Endodermal cell (in vitro differentiated cells): ENCODE results near the gene B4GALT5. TPM values are rescaled to one million over a fixed set of nuclear protein-coding genes. Genes with fewer than 3 reads are reported as not detected.
"Not testable (repeated sequence)": the region's sequence is repeated elsewhere in the genome, so short reads cannot be mapped to it uniquely, and the experiment has no call there.

Source experiments
- DNase-seq: peaks from one replicate; pipeline ENCODE4 v3.0.0-alpha.2; 2017
- H3K27ac ChIP-seq: 2 replicates; pipeline ENCODE4 v1.5.1; 2013; ENCODE audit warnings: mild to moderate bottlenecking, low read depth, low read length, moderate library complexity
- H3K27me3 ChIP-seq: 2 replicates; pipeline ENCODE4 v1.6.1; 2013; ENCODE audit warnings: mild to moderate bottlenecking, low read length, moderate library complexity; ENCODE audit not compliant: insufficient read depth, control insufficient read depth, poor library complexity, severe bottlenecking
- H3K36me3 ChIP-seq: 2 replicates; pipeline ENCODE4 v1.7.0; 2013; ENCODE audit warnings: mild to moderate bottlenecking, low read length, moderate library complexity; ENCODE audit not compliant: control insufficient read depth, insufficient read depth
- H3K4me1 ChIP-seq: one replicate; pipeline ENCODE4 v1.7.0; 2013; ENCODE audit warnings: low read length; ENCODE audit not compliant: control insufficient read depth, insufficient read depth
- H3K4me3 ChIP-seq: 2 replicates; pipeline ENCODE4 v1.5.1; 2013; ENCODE audit warnings: mild to moderate bottlenecking, low read length, moderate library complexity
- H3K9ac ChIP-seq: 2 replicates; pipeline ENCODE4 v1.6.1; 2013; ENCODE audit warnings: mild to moderate bottlenecking, low read length, moderate library complexity; ENCODE audit not compliant: poor library complexity, severe bottlenecking; ENCODE audit errors: extremely low read depth
- H3K9me3 ChIP-seq: 2 replicates; pipeline ENCODE4 v1.6.1; 2013; ENCODE audit warnings: mild to moderate bottlenecking, low read length, moderate library complexity; ENCODE audit not compliant: control insufficient read depth
- H3K27ac Mint-ChIP-seq: 2 replicates; pipeline ENCODE4 v1.8.0; 2020; ENCODE audit warnings: mixed read lengths
- H3K27me3 Mint-ChIP-seq: 2 replicates; pipeline ENCODE4 v1.8.0; 2021; ENCODE audit warnings: mild to moderate bottlenecking, mixed read lengths; ENCODE audit not compliant: insufficient read depth
- H3K36me3 Mint-ChIP-seq: 2 replicates; pipeline ENCODE4 v1.8.0; 2020; ENCODE audit warnings: low read depth, mixed read lengths
- H3K4me1 Mint-ChIP-seq: 2 replicates; pipeline ENCODE4 v1.8.0; 2020; ENCODE audit warnings: mixed read lengths
- H3K4me3 Mint-ChIP-seq: 2 replicates; pipeline ENCODE4 v1.8.0; 2020; ENCODE audit warnings: mild to moderate bottlenecking, moderate library complexity, mixed read lengths
- H3K9me3 Mint-ChIP-seq: 2 replicates; pipeline ENCODE4 v1.8.0; 2020; ENCODE audit warnings: mild to moderate bottlenecking, mixed read lengths
- CTCF ChIP-seq: fragments of 200-600 bp; sonication (generic); conservative IDR thresholded peaks from 2 replicates; pipeline ENCODE4 v1.5.0; 2021; ENCODE audit warnings: antibody characterized with exemption, mild to moderate bottlenecking
- WGBS, 2 experiments: methylation state at CpG; one replicate each; pipeline versions ENCODE4 v1.1.5 to v1.1.7; 2013; ENCODE audit warnings: missing lambda C conversion rate in 2 of 2, mixed read lengths in 1 of 2; ENCODE audit not compliant: insufficient coverage in 1 of 2, insufficient read length in 1 of 2; 5-methylcytosine and 5-hydroxymethylcytosine counted together
- total RNA-seq, 2 donors: library from RNA; stranded (reverse); fragmentation: NEBNext Ultra II Directional in 1 of 2; extraction: Animal tissue kit (Norgen Biotek cat#: 25700) in 1 of 2; gene quantifications; 2 replicates in 1 of 2; 3 replicates in 1 of 2; pipeline ENCODE4 v1.2.1, GENCODE V29; 2021

The B4GALT5 gene
- total RNA-seq, 2 donors from 2014 or later, result 57.0 to 58.8 TPM

GRCh38 chr20:49706630-49707091 lies 7.0 kb downstream of the B4GALT5 start:
- Mint-ChIP-seq H3K9me3 (no peaks in the 10 kb centered on the region), H3K4me3 (no peak overlapping the region), H3K4me1 (peaks cover 40% of the 10 kb centered on the region), H3K27me3 (no peaks in the 10 kb centered on the region), H3K27ac (no peak overlapping the region), H3K36me3 (peaks cover 8% of the 10 kb centered on the region)
- Histone ChIP-seq H3K9me3 (no peaks in the 10 kb centered on the region), H3K4me3 (no peak overlapping the region), H3K27me3 (no peaks in the 10 kb centered on the region), H3K9ac (no peak overlapping the region), H3K36me3 (peaks cover 3% of the 10 kb centered on the region), H3K27ac (peak overlapping the region; percentile 71), H3K4me1 (peaks cover 8% of the 10 kb centered on the region)
- no peak for TF ChIP-seq CTCF
- 78 to 87% methylated on average over 3 to 5 of the region's 5 CpGs for WGBS, 2 experiments
- no peak for DNase-seq

DNA sequence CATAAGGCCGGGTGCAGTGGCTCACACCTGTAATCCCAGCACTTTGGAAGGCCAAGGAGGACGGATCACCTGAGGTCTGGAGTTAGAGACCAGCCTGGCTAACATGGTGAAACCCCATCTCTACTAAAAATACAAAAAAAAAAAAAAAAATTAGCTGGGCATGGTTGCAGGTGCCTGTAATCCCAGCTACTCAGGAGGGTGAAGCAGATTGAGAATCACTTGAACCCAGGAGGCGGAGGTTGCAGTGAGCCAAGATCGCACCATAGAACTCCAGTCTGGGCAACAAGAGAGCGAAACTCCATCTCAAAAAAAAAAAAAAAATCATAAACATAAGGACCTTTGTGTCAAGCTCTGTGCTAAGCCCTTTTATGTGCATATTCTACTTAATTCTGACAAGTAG lies 7.8 kb downstream of the B4GALT5 start:
- not testable (repeated sequence) for H3K9me3 Mint-ChIP-seq, H3K4me3 Mint-ChIP-seq, H3K27me3 ChIP-seq, H3K27ac Mint-ChIP-seq, H3K4me1 ChIP-seq, H3K36me3 ChIP-seq, H3K27me3 Mint-ChIP-seq, H3K27ac ChIP-seq, H3K9me3 ChIP-seq, H3K4me3 ChIP-seq, DNase-seq, H3K36me3 Mint-ChIP-seq, H3K9ac ChIP-seq
- 88 to 100% methylated on average over 2 to 5 of the region's 5 CpGs for WGBS, 2 experiments
- peaks cover 39% of the 10 kb centered on the region for H3K4me1 Mint-ChIP-seq

DNA sequence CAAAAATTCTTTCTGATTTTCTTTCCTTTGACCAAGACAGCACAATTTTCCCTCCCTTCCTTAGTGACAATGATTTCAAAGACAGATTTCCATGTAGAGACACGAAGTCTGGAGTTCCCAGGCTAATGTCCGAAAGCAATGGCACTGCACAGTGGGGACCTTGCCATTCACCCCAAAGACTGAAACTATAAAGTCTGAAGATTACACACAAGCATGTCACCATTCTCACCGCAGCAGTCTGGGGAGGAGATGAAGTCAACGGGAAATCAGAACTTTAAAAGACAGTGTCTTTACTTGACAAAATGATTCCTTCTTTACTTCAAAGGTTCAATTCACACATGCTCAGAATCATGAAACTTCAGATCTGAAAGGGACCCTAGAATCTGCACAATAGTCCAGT lies 8.3 kb downstream of the B4GALT5 start:
- H3K27ac Mint-ChIP-seq, result no peak overlapping the region
- 86% methylated on average over 4 of the region's 4 CpGs; no CpG with 5 or more reads in 1 of the 2 experiments for WGBS, 2 experiments
- H3K9ac ChIP-seq, result no peak overlapping the region
- H3K4me1 Mint-ChIP-seq, result peaks cover 41% of the 10 kb centered on the region
- peaks cover 8% of the 10 kb centered on the region for H3K4me1 ChIP-seq
- peaks cover 3% of the 10 kb centered on the region for H3K36me3 ChIP-seq
- no peaks in the 10 kb centered on the region for H3K27me3 ChIP-seq
- no peak overlapping the region for H3K4me3 Mint-ChIP-seq
- H3K4me3 ChIP-seq, result no peak overlapping the region
- H3K27ac ChIP-seq, result no peak overlapping the region
- peaks cover 5% of the 10 kb centered on the region for H3K36me3 Mint-ChIP-seq
- H3K27me3 Mint-ChIP-seq, result no peaks in the 10 kb centered on the region
- no peaks in the 10 kb centered on the region for H3K9me3 ChIP-seq
- no peak for TF ChIP-seq CTCF
- no peak for DNase-seq
- H3K9me3 Mint-ChIP-seq, result no peaks in the 10 kb centered on the region

- H3K4me1 ChIP-seq, result peaks cover 8% of the 10 kb centered on the region
- Mint-ChIP-seq H3K4me1 (peaks cover 42% of the 10 kb centered on the region), H3K36me3 (peaks cover 5% of the 10 kb centered on the region), H3K9me3 (no peaks in the 10 kb centered on the region), H3K27ac (peak overlapping the region; percentile 53), H3K4me3 (no peak overlapping the region), H3K27me3 (no peaks in the 10 kb centered on the region)
- TF ChIP-seq CTCF, result no peak
- H3K9me3 ChIP-seq, result no peaks in the 10 kb centered on the region
- H3K36me3 ChIP-seq, result peaks cover 1% of the 10 kb centered on the region
- no peak for DNase-seq
- no peaks in the 10 kb centered on the region for H3K27me3 ChIP-seq
- 89% methylated on average over 1 of the region's 1 CpG; no CpG with 5 or more reads in 1 of the 2 experiments for WGBS, 2 experiments
- no peak overlapping the region for H3K4me3 ChIP-seq
- no peak overlapping the region for H3K9ac ChIP-seq
- H3K27ac ChIP-seq, result no peak overlapping the region
Measured at GRCh38 chr20:49704932-49705336, 8.7 kb downstream of the B4GALT5 start.
